Measurements from ENCODE around the gene LYRM7. TPM values are rescaled to one million over a fixed set of nuclear protein-coding genes. Genes with fewer than 3 reads are reported as not detected.

Gene LYRM7
- total RNA-seq, 1 donor from 2014 or later = 5.5 TPM

DNA sequence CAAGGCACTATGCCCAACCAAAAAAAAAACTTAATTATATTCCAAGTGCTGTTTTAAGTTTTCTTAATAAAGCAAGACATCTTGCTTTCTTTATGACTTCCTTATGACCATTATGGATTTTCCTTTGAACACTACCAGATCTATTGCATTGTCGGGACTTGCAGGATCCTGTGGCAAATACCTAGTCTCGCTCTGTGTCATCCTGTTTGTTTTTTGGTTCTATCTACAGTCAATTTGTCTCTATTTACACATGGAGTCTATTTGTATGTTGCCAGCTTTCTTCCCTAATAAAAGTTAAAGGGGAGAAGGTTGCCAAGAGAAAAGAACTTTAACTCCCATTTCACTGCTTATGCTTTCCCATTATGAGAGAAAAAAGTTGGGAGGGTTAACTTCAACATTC is 10.6 kb upstream of the LYRM7 start:
- ATAC-seq = no peak
- intact Hi-C loops (cut with DNase I) = no loop called here
- no peak for DNase-seq

GRCh38 chr5:131163276-131164119 is 7.2 kb upstream of the LYRM7 start:
- Histone ChIP-seq H3K9me3 (no peaks in the 10 kb centered on the region), H3K36me3 (peaks cover 44% of the 10 kb centered on the region), H3K27ac (peak overlapping the region; percentile 95), H3K27me3 (ENCODE audit: low read depth) (no peaks in the 10 kb centered on the region), H3K4me3 (peak overlapping the region; percentile 93), H3K4me1 (peaks cover 18% of the 10 kb centered on the region)
- TF ChIP-seq, protein P1, sequence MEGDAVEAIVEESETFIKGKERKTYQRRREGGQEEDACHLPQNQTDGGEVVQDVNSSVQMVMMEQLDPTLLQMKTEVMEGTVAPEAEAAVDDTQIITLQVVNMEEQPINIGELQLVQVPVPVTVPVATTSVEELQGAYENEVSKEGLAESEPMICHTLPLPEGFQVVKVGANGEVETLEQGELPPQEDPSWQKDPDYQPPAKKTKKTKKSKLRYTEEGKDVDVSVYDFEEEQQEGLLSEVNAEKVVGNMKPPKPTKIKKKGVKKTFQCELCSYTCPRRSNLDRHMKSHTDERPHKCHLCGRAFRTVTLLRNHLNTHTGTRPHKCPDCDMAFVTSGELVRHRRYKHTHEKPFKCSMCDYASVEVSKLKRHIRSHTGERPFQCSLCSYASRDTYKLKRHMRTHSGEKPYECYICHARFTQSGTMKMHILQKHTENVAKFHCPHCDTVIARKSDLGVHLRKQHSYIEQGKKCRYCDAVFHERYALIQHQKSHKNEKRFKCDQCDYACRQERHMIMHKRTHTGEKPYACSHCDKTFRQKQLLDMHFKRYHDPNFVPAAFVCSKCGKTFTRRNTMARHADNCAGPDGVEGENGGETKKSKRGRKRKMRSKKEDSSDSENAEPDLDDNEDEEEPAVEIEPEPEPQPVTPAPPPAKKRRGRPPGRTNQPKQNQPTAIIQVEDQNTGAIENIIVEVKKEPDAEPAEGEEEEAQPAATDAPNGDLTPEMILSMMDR (IDR thresholded peaks at IDR 0.05) = no peak
- DNase-seq (no peak), ATAC-seq (no peak)
- intact Hi-C loops (cut with DNase I) = no loop called here

More for the DNA sequence above, 10.6 kb upstream of the LYRM7 start:
- Histone ChIP-seq H3K4me1 (peaks cover 13% of the 10 kb centered on the region), H3K36me3 (peaks cover 49% of the 10 kb centered on the region), H3K27me3 (ENCODE audit: low read depth) (no peaks in the 10 kb centered on the region), H3K27ac (no peak overlapping the region), H3K4me3 (no peak overlapping the region), H3K9me3 (no peaks in the 10 kb centered on the region)
- TF ChIP-seq, protein P1 (IDR thresholded peaks at IDR 0.05) = no peak

GRCh38 chr5:131164191-131165118 is 6.3 kb upstream of the LYRM7 start:
- intact Hi-C loops (cut with DNase I) = no loop called here
- TF ChIP-seq, protein P1 (IDR thresholded peaks at IDR 0.05) = no peak

GRCh38 chr5:131165119-131165727 is 5.5 kb upstream of the LYRM7 start, which contains the start of gene HINT1:
Gene HINT1, minus strand, starts transcription at chr5:131165256. Its CDS starts 51 bp downstream, at chr5:131165205.
- Histone ChIP-seq H3K27me3 (ENCODE audit: low read depth) (no peaks in the 10 kb centered on the region), H3K9me3 (no peaks in the 10 kb centered on the region), H3K4me3 (peak within 1 kb of the TSS; percentile 93), H3K36me3 (peaks cover 27% of the 10 kb centered on the region), H3K4me1 (peaks cover 25% of the 10 kb centered on the region), H3K27ac (peak within 1 kb of the TSS; percentile 95)
- intact Hi-C loops (cut with DNase I) = no loop called here
- DNase-seq = peak; percentile 96
- TF ChIP-seq, protein P1 (IDR thresholded peaks at IDR 0.05) = no peak
- peak; percentile 96 for ATAC-seq

More at GRCh38 chr5:131164191-131165118, 6.3 kb upstream of the LYRM7 start:
- peaks cover 35% of the 10 kb centered on the region for H3K36me3 ChIP-seq
- H3K9me3 ChIP-seq = no peaks in the 10 kb centered on the region
- H3K4me3 ChIP-seq = peak overlapping the region; percentile 93
- H3K27ac ChIP-seq = peak overlapping the region; percentile 95
- no peaks in the 10 kb centered on the region for H3K27me3 ChIP-seq (ENCODE audit: low read depth)
- peaks cover 18% of the 10 kb centered on the region for H3K4me1 ChIP-seq
- DNase-seq (peak; percentile 80), ATAC-seq (peak; percentile 88 to 89)

DNA sequence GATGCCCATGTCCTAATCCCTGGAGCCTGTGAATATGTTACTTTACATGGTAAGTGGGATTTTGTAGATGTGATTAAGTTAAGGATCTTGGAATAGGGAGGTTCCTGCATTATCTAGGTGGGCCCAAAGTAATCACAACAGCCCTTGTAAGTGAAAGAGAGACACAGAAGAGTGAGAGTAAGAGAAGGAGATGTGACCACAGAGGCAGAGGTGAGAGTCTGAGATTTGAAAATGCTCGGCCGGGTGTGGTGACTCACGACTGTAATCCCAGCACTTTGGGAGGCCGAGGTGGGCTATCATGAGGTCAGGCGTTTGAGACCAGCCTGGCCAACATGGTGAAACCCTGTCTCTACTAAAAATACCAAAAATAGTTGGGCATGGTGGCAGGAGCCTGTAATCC is 3.1 kb upstream of the LYRM7 start:
- Histone ChIP-seq H3K27ac (no peak overlapping the region), H3K9me3 (no peaks in the 10 kb centered on the region), H3K36me3 (peaks cover 3% of the 10 kb centered on the region), H3K27me3 (ENCODE audit: low read depth) (no peaks in the 10 kb centered on the region), H3K4me1 (peaks cover 39% of the 10 kb centered on the region), H3K4me3 (no peak overlapping the region)
- DNase-seq = no peak
- intact Hi-C loops (cut with DNase I) = no loop called here
- TF ChIP-seq, protein P1 (IDR thresholded peaks at IDR 0.05) = no peak
- ATAC-seq = no peak

Data from lower lobe of right lung (tissue), 2 donors.